ENCODE results near the gene FTCD. TPM values are rescaled to one million over a fixed set of nuclear protein-coding genes. Genes with fewer than 3 reads are reported as not detected.
"Not testable (repeated sequence)": the region's sequence is repeated elsewhere in the genome, so short reads cannot be mapped to it uniquely, and the experiment has no call there.

The FTCD gene
- total and polyA plus RNA-seq, 2 experiments from 2014 or later, result not detected

DNA sequence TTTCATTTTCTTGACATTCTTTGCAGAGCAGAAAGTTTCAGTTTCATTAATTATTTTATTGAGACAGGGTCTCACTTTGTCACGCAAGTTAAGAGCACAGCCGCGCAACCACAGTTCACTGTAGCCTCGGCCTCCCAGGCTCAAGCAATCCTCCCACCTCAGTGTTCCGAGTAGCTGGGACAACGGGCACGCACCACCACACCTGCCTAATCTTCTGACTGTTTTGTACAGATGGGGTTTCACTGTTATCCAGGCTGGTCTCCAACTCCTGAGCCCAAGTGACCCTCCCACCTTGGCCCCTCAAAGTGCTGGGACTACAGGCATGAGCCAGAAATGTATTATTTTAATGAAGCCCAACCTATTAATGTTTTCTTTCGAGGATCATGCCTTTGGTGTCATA, 31.9 kb upstream of the FTCD start:
- peaks cover 24% of the 10 kb centered on the region for H3K4me1 ChIP-seq (ENCODE audit: insufficient read depth)
- H3K27ac ChIP-seq, result no peak overlapping the region
- H3K79me2 ChIP-seq (ENCODE audit: insufficient read depth), result no peaks in the 10 kb centered on the region
- H3K27me3 ChIP-seq (replicated peaks; ENCODE audit: insufficient read depth), result no peaks in the 10 kb centered on the region
- no peak overlapping the region for H2AFZ ChIP-seq
- in situ Hi-C loops (cut with MboI), result no loop called here
- DNase-seq, result no peak
- peaks cover 12% of the 10 kb centered on the region for H3F3A ChIP-seq (ENCODE audit: insufficient read depth)
- no peak for TF ChIP-seq EZH2phosphoT487 (IDR thresholded peaks at IDR 0.05; ENCODE audit: insufficient read depth, low read depth)
- TF ChIP-seq EZH2 (IDR thresholded peaks at IDR 0.05; ENCODE audit: insufficient read depth, poor library complexity, severe bottlenecking), result no peak
- H3K9ac ChIP-seq, result no peak overlapping the region
- H4K20me1 ChIP-seq (ENCODE audit: insufficient read depth), result no peaks in the 10 kb centered on the region
- peaks cover 4% of the 10 kb centered on the region; the same call in 1 of the 2 replicates for H3K36me3 ChIP-seq (ENCODE audit: low read depth)
- no peaks in the 10 kb centered on the region for H3K9me3 ChIP-seq (ENCODE audit: low read depth)
- no peak overlapping the region for H3K4me2 ChIP-seq (ENCODE audit: unreplicated experiment)
- H3K9me2 ChIP-seq (ENCODE audit: insufficient read depth), result no peaks in the 10 kb centered on the region
- 98 to 99% methylated on average over 8 of the region's 8 CpGs for WGBS, 2 experiments (ENCODE audit: low coverage in 1 of 2, low lambda C conversion rate in 2 of 2, missing lambda C conversion rate in 2 of 2)
- H3K4me3 ChIP-seq, result no peak overlapping the region

DNA sequence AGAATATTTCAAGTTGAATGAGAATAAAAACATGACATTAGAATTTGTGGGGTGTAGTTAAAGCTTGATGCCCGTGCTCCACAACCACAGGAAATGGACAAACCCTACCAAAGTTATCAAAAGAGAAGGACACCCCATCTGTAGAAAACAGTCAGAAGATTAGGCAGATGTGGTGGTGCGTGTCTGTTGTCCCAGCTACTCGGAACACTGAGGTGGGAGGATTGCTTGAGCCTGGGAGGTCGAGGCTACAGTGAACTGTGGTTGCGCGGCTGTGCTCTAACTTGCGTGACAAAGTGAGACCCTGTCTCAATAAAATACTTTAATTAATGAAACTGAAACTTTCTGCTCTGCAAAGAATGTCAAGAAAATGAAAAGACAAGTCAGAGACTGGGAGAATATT, 30.3 kb upstream of the FTCD start:
- Histone ChIP-seq H3F3A (ENCODE audit: insufficient read depth) (peaks cover 12% of the 10 kb centered on the region), H3K27ac (no peak overlapping the region), H3K4me3 (no peak overlapping the region), H3K9me3 (ENCODE audit: low read depth) (no peaks in the 10 kb centered on the region), H3K9me2 (ENCODE audit: insufficient read depth) (no peaks in the 10 kb centered on the region), H3K9ac (peak overlapping the region; percentile 58; the same call in 1 of the 2 replicates), H3K27me3 (replicated peaks; ENCODE audit: insufficient read depth) (no peaks in the 10 kb centered on the region), H3K36me3 (ENCODE audit: low read depth) (peaks cover 4% of the 10 kb centered on the region; the same call in 1 of the 2 replicates), H3K4me1 (ENCODE audit: insufficient read depth) (peaks cover 17% of the 10 kb centered on the region), H4K20me1 (ENCODE audit: insufficient read depth) (no peaks in the 10 kb centered on the region), H3K79me2 (ENCODE audit: insufficient read depth) (no peaks in the 10 kb centered on the region), H2AFZ (peak overlapping the region; percentile 84), H3K4me2 (ENCODE audit: unreplicated experiment) (no peak overlapping the region)
- DNase-seq, result no peak
- WGBS, 2 experiments (ENCODE audit: low coverage in 1 of 2, low lambda C conversion rate in 2 of 2, missing lambda C conversion rate in 2 of 2), result 79 to 80% methylated on average over 7 of the region's 7 CpGs
- TF ChIP-seq EZH2 (IDR thresholded peaks at IDR 0.05; ENCODE audit: insufficient read depth, poor library complexity, severe bottlenecking) (no peak), EZH2phosphoT487 (IDR thresholded peaks at IDR 0.05; ENCODE audit: insufficient read depth, low read depth) (no peak)
- in situ Hi-C loops (cut with MboI), result no loop called here

DNA sequence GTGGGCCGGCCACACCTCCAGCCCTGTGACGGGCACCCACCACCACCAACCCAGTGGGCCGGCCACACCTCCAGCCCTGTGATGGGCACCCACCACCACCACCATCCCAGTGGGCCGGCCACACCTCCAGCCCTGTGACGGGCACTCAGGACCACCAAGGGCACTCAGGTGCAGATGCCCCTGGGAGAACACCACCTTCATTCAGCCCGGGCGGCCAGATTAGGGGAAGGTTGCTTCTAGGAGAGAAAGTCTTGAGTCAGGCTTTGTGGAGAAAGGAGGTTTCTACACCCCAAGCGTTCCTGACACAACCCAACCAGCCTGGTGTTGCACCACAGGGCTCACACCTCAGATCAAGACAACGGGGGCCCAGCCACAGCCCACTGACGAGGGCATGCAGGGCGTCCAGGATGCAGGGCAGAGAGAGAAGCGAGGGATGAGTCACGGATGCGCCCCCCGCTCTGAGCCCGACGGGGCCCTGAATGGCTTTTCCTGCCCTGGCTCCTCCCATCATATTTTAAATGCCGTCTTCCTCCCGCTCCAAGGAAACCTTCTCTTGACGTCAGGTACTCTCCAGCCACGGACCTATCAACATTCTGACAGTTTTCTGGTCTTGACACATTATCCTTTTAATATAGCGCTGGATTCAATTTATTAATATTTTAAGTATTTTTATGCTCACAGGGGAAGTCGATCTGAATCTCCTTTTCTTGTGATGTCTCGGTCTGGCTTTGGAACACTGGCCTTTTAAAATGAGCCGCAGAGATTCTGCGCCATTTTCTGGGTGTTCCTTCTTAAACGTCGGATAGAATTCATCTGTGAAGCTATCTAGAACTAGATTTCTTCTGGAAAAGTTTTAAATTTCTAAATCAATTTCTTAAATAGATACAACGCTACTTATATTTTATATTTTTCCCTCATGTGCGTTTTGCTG, 29.5 kb upstream of the FTCD start:
- Histone ChIP-seq H3F3A (ENCODE audit: insufficient read depth) (peaks cover 12% of the 10 kb centered on the region), H3K4me1 (ENCODE audit: insufficient read depth) (peaks cover 15% of the 10 kb centered on the region), H3K9me2 (ENCODE audit: insufficient read depth) (no peaks in the 10 kb centered on the region), H3K4me3 (peak overlapping the region; percentile 98), H3K9ac (peak overlapping the region; percentile 58), H4K20me1 (ENCODE audit: insufficient read depth) (no peaks in the 10 kb centered on the region), H3K4me2 (ENCODE audit: unreplicated experiment) (peak overlapping the region; percentile 86), H2AFZ (peak overlapping the region; percentile 84), H3K9me3 (ENCODE audit: low read depth) (no peaks in the 10 kb centered on the region), H3K79me2 (ENCODE audit: insufficient read depth) (no peaks in the 10 kb centered on the region), H3K27me3 (replicated peaks; ENCODE audit: insufficient read depth) (no peaks in the 10 kb centered on the region), H3K36me3 (ENCODE audit: low read depth) (no peaks in the 10 kb centered on the region), H3K27ac (peak overlapping the region; percentile 37)
- 14 to 16% methylated on average over 27 to 30 of the region's 30 CpGs for WGBS, 2 experiments (ENCODE audit: low coverage in 1 of 2, low lambda C conversion rate in 2 of 2, missing lambda C conversion rate in 2 of 2)
- TF ChIP-seq EZH2 (IDR thresholded peaks at IDR 0.05; ENCODE audit: insufficient read depth, poor library complexity, severe bottlenecking), result no peak
- no peak for TF ChIP-seq EZH2phosphoT487 (IDR thresholded peaks at IDR 0.05; ENCODE audit: insufficient read depth, low read depth)
- peak; percentile 81 for DNase-seq
- in situ Hi-C loops (cut with MboI), result no loop called here

DNA sequence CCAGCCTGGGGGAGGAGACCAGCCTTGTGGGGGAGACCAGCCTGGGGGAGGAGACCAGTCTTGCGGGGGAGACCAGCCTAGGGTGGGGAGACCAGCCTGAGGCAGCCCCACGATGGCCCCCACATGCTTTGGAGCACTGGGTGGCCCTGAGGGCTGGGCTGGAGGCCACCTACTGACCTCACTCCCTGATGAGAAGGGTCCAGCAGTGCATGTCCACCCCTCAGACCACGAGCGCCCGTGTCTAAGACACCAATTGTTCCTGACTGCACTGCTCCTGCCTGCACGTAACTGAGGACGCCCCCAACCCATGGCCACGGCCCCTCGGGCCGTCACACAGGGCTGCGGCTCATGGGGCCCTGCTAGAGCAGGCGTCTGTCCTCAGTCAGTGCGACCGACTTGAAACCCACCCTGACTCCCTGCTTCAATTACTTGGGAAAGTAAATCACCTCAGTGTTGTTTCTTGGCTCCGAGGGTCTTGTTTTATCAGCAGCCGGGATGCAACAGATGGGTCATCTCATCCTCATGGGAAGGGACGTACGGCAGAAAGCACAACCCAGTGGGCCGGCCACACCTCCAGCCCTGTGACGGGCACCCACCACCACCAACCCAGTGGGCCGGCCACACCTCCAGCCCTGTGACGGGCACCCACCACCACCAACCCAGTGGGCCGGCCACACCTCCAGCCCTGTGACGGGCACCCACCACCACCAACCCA, 28.7 kb upstream of the FTCD start, which contains the start of gene SPATC1L:
Gene SPATC1L (minus strand): TSS at position 550 of the 715 bp plus-strand sequence. CDS start 1,643 bp downstream, outside the sequence.
- in situ Hi-C loops (cut with MboI), result no loop called here
- Histone ChIP-seq H3K9me2 (ENCODE audit: insufficient read depth) (no peaks in the 10 kb centered on the region), H3F3A (ENCODE audit: insufficient read depth) (peaks cover 12% of the 10 kb centered on the region), H3K36me3 (ENCODE audit: low read depth) (no peaks in the 10 kb centered on the region), H4K20me1 (ENCODE audit: insufficient read depth) (no peaks in the 10 kb centered on the region), H3K9ac (peak within 1 kb of the TSS; percentile 79), H3K79me2 (ENCODE audit: insufficient read depth) (no peaks in the 10 kb centered on the region), H3K4me1 (ENCODE audit: insufficient read depth) (peaks cover 11% of the 10 kb centered on the region), H3K27me3 (replicated peaks; ENCODE audit: insufficient read depth) (no peaks in the 10 kb centered on the region), H3K4me2 (ENCODE audit: unreplicated experiment) (peak within 1 kb of the TSS; percentile 99), H3K9me3 (ENCODE audit: low read depth) (no peaks in the 10 kb centered on the region), H3K4me3 (peak within 1 kb of the TSS; percentile 98), H3K27ac (peak within 1 kb of the TSS; percentile 37), H2AFZ (peak within 1 kb of the TSS; percentile 94)
- 8 to 11% methylated on average over 18 to 22 of the region's 24 CpGs for whole genome bisulfite sequencing, 2 experiments (ENCODE audit: low coverage in 1 of 2, low lambda C conversion rate in 2 of 2, missing lambda C conversion rate in 2 of 2)
- DNase-seq, result peak; percentile 80
- no peak for TF ChIP-seq EZH2 (IDR thresholded peaks at IDR 0.05; ENCODE audit: insufficient read depth, poor library complexity, severe bottlenecking)
- TF ChIP-seq EZH2phosphoT487 (IDR thresholded peaks at IDR 0.05; ENCODE audit: insufficient read depth, low read depth), result no peak

DNA sequence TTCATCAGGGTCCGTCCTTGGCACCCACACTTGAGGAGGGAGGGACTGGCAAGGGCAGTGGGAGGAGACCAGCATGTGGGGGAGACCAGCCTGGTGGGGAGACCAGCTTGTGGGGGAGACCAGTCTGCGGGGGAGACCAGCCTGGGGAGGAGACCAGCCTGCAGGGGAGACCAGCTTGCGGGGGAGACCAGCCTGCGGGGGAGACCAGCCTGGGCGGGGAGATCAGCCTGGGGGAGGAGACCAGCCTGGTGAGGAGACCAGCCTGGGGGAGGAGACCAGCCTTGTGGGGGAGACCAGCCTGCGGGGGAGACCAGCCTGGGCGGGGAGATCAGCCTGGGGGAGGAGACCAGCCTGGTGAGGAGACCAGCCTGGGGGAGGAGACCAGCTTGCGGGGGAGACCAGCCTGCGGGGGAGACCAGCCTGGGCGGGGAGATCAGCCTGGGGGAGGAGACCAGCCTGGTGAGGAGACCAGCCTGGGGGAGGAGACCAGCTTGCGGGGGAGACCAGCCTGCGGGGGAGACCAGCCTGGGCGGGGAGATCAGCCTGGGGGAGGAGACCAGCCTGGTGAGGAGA, 28.0 kb upstream of the FTCD start:
- H3K27me3 ChIP-seq (replicated peaks; ENCODE audit: insufficient read depth); H3K79me2 ChIP-seq (ENCODE audit: insufficient read depth); H3K36me3 ChIP-seq (ENCODE audit: low read depth); H3K4me2 ChIP-seq (ENCODE audit: unreplicated experiment); H3K9me3 ChIP-seq (ENCODE audit: low read depth); H3K4me1 ChIP-seq (ENCODE audit: insufficient read depth); H3K9me2 ChIP-seq (ENCODE audit: insufficient read depth); H3K27ac ChIP-seq; DNase-seq; H3K9ac ChIP-seq; in situ Hi-C loops (cut with MboI); H2AFZ ChIP-seq; H3F3A ChIP-seq (ENCODE audit: insufficient read depth); H4K20me1 ChIP-seq (ENCODE audit: insufficient read depth): not testable (repeated sequence)
- H3K4me3 ChIP-seq, result peak overlapping the region; percentile 98
- 0 to 17% methylated on average over 1 to 9 of the region's 13 CpGs for WGBS, 2 experiments (ENCODE audit: low coverage in 1 of 2, low lambda C conversion rate in 2 of 2, missing lambda C conversion rate in 2 of 2)
